Activated CD4-positive, CD25-positive, alpha-beta regulatory T cell (primary cell): ENCODE measurements around the gene CEP135.

Experiments
- DNase-seq, 4 experiments: peaks; one replicate each; lab custom pipeline; 2025; lab: John Stamatoyannopoulos, UW

CEP135 gene

DNA sequence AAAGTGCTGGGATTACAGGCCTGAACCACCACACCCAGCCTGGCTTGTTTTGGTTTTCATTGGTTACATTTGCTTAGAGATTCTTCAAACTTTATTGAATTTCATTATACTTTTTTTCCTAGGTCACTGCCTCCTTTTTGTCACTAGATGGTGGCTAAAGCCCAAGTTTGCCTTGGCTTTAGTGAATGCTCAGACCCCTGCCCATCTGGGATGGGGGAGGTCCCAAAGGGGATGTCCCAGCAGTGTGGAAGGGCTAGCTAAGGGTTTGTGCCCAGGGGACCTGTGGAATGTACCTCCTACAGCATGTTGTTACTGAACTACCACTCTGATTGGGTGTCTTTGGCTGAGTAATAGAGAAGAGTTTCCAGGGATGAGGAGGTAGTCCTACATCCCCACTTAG, 58.4 kb downstream of the CEP135 start:
- DNase-seq, result no peak

DNA sequence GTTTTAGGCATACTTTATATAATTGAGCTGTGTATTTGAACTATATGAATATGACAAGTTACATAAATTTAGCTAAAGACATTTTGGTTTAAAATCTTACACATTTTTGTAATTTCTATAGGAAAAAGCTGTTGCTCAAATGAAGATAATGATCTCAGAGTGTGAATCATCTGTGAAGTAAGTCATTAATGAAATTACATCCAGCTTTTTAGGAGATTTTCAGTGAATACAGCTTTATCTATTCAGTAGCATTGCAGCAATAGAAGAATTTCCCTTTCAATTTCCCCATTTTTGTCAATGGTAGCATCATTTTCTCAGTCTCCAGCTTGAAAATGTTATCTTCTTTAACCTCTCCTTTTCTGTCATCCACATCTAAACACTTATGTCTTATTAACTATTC, 59.5 kb downstream of the CEP135 start:
- no peak for DNase-seq

DNA sequence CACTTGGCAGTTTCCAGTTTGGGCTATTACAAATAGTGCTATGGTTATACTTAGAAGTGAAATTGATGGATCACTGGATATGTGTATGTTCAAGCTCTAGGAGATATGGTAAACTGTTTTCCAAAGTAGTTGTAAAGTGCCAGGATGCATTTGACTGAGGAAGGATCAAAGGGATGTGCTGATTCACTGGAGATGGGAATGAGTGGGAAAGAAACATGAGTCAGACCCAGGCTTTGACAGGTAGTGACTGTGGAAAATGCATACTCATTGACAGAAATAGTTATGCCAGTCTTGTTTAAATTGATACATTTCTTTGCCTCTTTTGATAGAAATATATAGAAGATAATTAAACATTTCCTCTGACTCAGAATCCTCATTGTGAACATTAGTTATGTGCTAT, 77.9 kb downstream of the CEP135 start:
- no peak for DNase-seq

DNA sequence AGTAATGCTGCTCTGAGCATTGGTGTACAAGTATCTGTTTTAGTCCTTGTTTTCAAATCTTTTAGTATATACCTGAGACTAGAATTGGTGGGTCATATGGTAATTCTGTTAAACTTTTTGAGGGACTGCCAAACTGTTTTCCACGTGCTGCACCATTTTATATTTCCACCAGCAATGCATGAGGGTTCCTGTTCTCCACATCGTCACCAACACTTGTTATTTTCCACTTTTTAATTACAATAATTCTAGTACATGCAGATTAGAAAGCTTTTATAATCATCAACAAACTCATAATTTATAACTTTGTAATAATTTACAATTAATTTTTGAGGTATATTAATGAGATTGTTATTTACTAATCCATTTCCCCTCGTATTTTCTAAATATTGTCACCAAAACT, 79.4 kb downstream of the CEP135 start:
- no peak for DNase-seq

DNA sequence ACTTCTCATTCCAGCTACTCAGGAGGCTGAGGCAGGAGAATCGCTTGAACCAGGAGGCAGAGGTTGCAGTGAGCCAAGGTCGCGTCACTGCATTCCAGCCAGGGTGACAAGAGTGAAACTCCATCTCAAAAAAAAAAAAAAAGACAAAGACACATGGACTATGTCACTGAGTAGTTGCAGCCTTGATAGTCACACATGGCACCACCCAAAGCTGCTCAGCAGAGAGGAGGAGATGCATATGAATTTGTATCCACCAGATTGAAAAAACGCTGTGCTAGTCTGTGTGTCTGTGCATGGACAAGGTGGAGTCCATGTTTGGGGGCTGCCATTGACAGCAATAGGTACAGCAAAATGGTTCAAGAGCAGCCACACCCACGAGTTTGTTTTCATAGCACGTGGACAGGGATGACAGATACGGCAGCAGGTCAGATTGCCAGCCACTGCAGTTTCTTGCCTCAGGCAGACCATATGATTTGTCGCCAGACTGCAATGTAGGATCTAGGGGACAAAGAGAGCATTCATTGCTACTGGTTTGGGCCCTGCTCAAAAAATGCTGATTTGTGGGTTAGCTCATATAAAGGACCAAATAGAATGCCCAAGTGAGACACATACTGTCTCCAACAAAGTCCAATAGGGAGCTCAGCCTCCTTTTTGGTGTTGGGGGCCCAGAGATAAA, 89.9 kb downstream of the CEP135 start:
- DNase-seq, result no peak

DNA sequence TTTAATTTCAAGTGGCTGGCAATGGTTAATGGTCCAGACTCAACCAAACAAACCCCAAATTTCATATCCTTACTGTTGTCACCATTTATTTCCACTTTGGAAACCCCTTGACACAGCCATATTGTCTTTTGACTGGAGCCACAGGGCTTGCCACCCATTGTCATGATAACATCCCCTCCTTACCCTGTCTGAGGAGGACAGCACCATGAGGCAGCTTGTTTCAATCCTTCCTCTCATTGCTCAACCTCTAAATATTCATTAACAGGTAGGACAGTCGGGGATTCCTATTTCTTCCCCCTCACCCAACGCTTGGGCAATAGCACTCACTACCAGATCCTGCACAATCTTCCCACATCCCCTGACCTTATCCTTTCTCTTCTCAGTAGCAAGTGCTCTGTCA, 92.1 kb downstream of the CEP135 start:
- DNase-seq, result no peak

DNA sequence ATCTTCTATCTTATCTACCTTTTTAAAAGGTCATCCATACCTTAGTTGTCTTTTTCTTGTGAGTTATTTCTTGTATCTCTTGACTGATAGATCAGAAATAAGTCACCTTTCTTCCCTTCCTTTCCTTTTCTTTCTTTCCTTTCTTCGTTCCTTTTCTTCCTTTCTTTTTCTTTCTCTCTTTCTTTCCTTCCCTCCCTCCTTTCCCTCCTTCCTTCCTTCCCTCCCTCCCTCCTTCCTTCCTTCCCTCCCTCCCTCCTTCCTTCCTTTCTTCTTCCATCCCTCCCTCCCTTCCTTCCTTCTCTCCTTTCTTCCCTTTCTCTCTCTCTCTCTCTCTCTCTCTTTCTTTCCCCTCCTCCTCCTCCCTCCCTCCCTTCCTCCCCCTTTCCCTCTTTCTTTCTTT, 93.5 kb downstream of the CEP135 start:
- DNase-seq, result no peak

DNA sequence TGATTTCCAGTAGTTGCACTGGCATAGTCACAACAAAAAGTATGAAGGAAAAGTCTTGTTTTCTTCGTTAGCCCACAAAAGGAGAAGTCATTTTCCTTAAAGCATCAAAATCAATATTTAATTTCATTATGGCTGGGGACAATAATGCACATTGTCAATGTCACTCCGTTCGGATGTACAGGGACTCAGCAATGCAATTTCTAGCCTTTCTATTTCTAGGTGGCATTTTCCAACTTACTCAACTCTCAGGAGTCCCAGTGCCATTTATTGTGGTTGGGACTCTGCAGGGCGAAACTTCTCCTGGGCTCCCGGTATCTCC, 99.6 kb downstream of the CEP135 start:
- DNase-seq, result no peak

DNA sequence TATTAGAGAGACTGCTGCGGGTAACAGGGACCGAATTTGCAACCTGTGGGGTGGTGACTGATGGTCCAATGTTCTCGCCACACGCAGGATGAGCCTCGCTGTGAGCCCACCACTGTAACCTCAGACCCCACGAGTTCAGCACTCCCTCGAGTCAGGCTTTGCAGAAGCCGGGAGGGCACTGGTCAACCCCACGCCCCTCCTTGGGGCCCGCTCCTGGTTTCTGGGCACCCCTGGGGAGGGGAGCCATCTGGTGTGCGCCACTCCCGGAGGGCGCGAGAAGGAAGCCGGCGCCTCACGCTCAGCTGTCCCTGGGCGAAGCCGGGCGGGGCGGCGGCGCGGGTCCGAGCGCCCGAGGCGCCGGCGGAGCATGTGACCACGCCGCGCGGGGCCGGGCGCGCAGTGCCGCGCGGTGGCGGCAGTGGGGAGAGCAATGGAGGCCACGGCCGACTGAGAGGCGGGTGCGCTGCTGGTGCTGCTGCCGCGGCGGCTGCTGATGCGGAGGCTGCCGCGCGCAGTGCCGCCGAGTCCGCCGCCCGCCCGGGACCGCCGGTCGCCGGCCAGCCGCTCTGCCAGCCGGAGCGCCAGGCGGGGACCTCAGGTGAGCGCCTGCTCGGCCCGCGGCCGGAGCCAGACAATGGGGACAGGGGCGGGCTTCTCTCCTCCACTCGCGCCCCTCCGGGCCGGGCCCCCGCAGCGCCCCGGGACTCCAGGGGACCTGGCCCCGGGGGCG, 100.1 kb downstream of the CEP135 start:
- peak in 2 of 4 experiments; percentile 1 to 2 for DNase-seq

DNA sequence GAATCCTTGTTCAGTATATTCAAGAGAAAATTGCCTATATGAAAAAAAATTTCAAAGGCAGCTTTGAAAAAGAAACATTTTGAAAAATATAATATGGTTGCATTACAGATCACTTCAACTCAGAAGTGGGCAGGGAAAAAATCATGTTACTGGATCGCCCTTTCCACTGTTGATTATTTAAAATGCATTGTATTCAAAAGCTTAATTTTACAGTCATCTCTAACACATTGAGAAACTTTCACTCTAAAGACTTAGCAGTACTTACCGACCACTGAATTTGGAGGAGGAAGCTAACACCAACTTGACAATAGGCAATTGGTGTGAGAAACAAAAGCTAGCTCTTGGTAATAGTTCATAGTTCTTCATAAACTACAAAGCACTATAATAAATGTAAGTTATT, 101.9 kb downstream of the CEP135 start:
- DNase-seq, result no peak

DNA sequence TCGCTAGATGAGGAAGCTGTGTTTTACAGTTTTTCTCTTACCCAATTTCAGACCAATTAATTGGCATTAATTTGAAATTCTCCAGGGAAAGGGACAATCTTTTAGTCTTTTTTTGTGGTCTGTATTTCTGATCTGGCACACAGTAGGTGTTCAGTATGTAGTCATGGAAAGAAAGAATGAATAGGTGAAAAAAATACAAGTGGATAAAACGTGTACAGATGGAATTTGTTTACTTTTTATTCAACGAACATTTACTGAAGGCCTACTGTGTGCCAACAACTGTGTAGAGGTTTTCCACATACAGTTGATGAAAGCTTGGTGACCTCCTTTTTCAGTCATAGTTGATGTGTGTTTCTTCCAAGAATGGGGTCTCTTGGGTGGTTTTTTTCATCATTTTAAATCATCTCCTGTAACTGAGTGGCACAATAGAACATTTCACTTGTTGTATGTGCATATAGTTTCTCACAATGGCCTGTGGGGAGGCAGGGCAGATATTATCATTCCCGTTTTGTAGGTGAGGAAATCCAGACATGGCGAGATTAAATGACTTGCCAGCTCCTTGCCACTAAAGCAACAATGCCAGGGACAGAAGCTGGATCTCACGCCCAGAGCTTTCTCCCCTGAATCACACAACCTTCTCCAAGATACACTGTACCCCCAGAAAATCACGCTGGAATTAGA, 102.4 kb downstream of the CEP135 start:
- no peak for DNase-seq

DNA sequence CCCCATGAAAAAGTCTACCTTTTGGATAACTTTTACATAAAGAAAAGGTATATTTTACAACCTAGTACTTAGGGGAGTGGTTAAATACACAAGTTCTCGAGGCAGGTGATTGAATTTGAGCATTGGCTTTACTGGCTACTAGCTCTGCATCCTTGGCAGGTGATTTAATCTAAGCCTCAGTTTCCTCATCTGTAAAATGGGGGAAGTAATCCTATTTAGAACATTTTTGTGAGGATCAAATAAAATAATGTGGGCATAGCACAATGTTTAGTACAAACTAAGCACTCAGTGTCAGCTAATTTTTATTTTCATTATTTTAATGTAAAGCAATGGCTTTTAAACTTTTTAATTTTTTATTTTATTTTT, 102.9 kb downstream of the CEP135 start:
- no peak for DNase-seq

DNA sequence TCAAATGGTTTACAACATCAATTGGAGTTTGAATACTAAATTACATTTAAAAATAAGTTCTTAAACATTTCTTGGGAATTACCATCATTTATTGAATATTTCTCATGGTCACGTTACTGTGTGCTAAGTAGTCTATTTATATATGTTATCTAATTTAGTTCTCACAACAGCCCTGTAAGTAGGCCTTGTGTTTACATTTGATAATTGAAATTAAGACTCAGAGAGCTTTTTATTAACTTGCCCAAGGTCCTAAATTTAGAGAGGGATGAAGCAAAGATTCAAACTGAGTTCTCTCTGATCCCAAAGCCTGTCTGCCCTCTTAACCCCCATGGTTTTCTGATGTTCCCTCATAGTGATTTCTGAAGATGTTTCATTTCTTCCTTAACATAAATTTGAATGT, 103.7 kb downstream of the CEP135 start:
- DNase-seq, result no peak

DNA sequence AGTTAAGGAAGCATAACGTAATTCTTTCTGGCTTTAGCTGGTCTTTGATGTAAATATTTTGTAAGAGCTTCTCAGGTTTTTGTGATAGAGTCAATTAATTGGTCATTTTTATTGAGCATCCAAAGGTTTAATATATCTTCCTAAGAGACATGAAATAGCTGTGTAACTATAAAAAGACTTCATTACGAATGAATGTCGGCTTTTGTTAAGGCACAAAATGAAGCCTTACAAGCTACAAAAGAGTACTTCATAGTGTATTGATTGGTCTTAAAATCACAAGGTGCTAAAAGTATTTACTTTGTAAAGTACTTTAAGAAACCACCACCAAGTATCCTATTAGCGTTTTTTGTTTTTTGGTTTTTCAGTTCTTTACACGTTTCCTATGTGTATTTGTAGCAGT, 104.2 kb downstream of the CEP135 start:
- no peak for DNase-seq

DNA sequence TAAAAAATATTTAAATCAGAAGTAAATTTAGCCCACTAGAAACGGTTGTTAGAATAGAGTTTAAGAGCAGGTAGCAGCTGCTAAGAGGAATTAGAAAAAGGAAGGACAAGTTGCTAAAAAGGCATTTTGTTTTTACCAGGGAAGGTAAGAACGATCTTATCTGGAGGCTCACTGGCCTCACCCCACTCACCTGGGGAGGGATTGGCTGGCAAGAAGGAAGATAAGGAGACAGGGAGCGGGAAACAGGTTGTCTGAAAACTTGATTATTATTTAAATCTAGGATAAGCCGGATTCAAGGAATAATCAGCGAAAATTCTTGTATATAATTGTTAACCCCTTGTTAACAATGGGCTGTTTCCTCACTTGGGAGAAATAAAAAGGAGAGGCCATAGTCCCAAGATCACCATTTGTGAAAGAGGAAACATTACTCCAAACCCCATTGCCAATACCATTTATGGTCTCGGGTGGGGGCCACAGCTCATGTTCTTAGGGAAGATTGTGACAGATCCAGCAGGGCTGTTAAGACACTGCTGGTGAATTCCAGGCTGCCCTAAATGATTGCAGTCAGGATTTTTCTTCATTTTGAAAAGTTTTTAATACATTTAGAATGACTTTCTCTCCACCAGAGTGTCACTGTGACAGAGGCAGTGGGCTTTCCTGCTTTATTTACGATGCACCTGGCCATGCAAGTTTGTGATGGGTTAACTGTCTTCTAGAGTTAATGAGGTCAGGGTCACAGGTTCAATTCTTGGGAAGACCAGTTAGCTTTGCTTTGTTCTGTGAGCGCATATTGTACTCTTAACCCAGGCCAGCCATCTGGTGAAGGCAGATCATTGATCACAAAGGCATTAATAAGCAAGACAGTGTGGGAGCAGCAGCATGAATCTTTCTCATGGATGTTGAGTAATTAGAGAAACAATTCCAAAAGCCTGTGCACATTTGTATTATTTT, 106.6 kb downstream of the CEP135 start:
- no peak for DNase-seq

DNA sequence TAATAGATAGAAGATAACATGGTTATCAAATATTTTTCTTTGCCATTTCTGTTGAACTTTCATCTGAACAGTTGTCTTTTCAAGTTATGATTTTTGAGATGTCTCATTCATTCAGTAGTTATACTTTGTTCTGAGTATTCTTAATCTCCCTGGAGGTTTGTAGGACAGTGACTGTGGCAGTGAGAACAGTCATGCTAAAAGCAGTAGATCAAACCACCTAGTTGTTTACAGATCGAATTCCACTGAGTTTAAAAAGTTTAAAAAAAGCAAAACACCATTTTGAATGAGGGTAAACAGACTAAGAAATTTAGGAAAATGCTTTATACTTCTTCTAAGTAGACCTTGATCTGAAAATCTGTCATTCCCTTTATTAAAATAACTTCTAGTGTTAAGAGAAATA, 107.2 kb downstream of the CEP135 start:
- DNase-seq, result no peak

DNA sequence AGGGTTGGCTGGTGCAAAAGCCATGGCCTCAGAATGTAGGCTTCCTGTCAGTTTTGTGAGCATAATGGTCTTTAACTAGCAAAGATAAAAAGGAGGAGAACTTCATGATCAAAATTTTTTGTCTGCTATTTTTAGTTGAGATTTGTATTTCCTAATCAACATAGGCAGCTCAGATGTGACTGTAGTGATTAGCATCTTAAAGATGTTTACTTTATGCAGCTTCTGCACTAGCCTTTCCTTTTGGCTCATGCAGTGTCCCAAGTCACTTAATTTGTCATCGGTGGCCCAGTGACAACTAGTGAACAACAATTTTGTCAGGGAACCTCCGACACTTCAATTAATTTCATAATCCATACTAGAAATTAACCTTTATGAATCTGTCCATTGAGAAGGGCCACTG, 109.8 kb downstream of the CEP135 start:
- no peak for DNase-seq

DNA sequence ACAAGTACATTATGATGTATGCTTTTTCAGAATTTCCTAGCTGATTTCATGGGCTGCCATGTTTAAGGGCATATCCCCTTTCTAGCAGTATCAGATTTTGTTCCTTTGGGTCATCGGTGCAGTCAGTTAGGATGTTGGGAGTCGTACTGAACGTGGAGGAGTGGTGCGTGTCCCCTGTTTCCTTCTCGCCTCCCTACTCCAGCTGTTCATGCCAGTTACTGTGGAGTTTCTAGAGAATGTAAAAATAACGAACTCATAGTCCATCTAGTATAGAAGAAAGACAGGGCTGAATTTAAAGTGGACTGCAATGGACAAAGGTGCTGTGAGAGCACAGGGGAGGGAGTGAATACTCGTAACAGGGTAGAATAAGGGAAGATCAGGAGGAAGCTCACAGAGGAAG, 111.3 kb downstream of the CEP135 start:
- no peak for DNase-seq

DNA sequence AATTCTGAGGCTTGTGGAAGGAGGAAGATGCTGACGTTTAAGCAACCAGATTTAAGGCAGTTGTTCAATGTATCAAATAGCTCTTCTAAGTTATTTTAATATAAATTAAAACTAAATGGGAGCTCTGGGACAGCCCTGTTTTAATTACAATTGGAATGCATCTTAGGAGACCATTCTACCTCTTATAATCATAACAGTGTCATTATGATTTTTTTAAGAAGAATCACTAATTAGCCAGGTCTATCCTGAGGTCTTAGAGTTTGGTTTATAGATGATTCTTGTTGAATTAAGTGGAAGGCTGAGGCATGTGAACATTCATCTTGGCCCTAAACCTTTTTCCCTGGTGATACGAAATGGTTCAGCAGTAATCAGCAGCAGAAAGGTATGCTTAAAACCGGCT, 113.4 kb downstream of the CEP135 start:
- DNase-seq, result no peak

DNA sequence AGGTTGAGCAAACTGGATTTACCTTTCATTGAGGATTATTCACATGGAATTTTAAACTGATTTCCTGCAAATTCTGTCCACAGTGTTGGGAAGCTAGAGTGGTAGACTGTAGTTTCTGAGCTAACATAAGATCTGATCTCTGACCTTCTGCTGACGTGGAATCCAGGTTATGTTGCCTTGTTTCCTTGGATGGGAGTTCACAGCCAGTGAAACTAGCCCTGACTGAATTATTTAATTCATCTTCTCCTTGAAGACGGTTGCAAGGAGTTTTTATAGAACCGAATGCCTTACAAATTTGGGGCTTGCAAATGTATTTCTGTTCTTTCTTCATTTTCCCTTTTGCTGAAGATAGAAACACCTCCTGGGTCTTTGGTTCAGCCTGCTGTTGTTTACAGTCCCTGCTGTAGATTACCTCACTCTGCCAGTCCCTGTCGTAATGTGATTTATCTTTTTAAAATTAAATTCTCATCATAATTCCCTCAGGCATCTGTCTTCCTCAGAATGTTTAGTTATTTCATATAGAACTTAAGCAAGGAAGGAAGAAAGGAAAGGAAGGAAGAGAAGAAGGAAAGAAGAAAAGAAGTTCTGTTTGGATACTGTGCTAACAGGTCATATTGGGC, 113.9 kb downstream of the CEP135 start:
- DNase-seq, result no peak

DNA sequence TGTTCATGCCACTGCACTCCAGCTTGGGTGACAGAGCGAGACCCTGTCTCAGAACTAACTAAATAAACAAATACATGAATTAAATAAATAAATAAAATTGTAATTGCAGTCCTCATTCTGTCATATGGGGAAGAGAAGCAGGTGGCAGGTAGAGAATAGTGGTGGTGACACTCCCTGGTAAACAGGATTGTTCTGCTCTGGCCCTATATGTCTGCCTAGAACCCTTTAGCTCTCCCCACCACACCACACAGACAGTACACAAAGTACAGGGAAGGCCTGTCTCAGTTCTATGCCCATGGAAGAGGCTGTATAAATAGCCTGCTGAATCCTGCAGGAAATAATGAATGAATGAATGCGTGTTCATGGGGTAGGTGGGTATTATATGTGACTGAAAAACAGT, 117.7 kb downstream of the CEP135 start:
- no peak for DNase-seq

DNA sequence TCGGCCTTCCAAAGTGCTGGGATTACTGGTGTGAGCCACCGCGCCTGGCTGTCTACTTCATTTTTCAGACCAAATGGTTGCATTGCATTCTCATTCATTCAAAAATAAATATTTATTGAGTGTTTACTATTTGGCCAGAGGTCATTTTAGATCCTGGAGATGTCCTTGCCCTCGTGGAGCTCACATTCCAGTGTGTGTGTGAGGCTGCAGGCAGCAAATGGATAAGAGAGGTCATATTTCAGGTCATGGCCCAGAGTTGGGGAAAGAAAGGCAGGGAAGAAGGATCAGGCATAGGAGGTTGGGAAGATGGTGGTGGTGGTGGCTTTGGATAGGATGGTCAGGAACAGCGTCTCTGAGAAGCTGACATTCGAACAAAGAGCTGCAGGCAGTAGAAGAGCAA, 119.1 kb downstream of the CEP135 start:
- no peak for DNase-seq
